HG03354 (cell line): ENCODE measurements around the gene CBX5.

ENCODE experiments used
- ATAC-seq: cut with Tn5 transposase; IDR thresholded peaks from one replicate; pipeline ENCODE4 v1.9.1; 2021; ENCODE audit warnings: mild to moderate bottlenecking; ENCODE audit not compliant: unreplicated experiment, poor library complexity, severe bottlenecking

CBX5 gene

GRCh38 chr12:54182086-54182485 lies 97.8 kb downstream of the CBX5 start:
- ATAC-seq = no peak
